Mesothelial cell of epicardium (in vitro differentiated cells): ENCODE measurements around the gene R3HDM4. TPM values are rescaled to one million over a fixed set of nuclear protein-coding genes. Genes with fewer than 3 reads are reported as not detected.

Experiments used
- DNase-seq, 2 experiments: peaks; one replicate each; pipeline ENCODE4 v3.0.0; 2021; ENCODE audit warnings: low spot score in 2 of 2; ENCODE audit not compliant: unreplicated experiment in 2 of 2
- H3K27ac Mint-ChIP-seq: 2 replicates; pipeline ENCODE4 v1.8.0; 2021; ENCODE audit warnings: mixed read lengths
- H3K27me3 Mint-ChIP-seq: 2 replicates; pipeline ENCODE4 v1.8.0; 2021; ENCODE audit warnings: low read depth, mixed read lengths
- H3K36me3 Mint-ChIP-seq: 2 replicates; pipeline ENCODE4 v1.8.0; 2021; ENCODE audit warnings: mixed read lengths
- H3K4me1 Mint-ChIP-seq: 2 replicates; pipeline ENCODE4 v1.8.0; 2021; ENCODE audit warnings: mixed read lengths
- H3K4me3 Mint-ChIP-seq: 2 replicates; pipeline ENCODE4 v1.8.0; 2021; ENCODE audit warnings: mild to moderate bottlenecking, moderate library complexity, mixed read lengths
- H3K9me3 Mint-ChIP-seq: 2 replicates; pipeline ENCODE4 v1.8.0; 2021; ENCODE audit warnings: mixed read lengths
- total RNA-seq: library from RNA; stranded (reverse); gene quantifications from 3 replicates; pipeline ENCODE4 v1.2.1, GENCODE V29; 2021
- TF ChIP-seq, protein P1 (sequence below): fragments of 200-600 bp; sonication (generic); IDR thresholded peaks from one replicate; pipeline ENCODE4 v1.5.0; 2021; ENCODE audit warnings: antibody characterized with exemption; ENCODE audit not compliant: unreplicated experiment

Gene R3HDM4
- total RNA-seq, 1 donor from 2014 or later: 50.5 TPM

DNA sequence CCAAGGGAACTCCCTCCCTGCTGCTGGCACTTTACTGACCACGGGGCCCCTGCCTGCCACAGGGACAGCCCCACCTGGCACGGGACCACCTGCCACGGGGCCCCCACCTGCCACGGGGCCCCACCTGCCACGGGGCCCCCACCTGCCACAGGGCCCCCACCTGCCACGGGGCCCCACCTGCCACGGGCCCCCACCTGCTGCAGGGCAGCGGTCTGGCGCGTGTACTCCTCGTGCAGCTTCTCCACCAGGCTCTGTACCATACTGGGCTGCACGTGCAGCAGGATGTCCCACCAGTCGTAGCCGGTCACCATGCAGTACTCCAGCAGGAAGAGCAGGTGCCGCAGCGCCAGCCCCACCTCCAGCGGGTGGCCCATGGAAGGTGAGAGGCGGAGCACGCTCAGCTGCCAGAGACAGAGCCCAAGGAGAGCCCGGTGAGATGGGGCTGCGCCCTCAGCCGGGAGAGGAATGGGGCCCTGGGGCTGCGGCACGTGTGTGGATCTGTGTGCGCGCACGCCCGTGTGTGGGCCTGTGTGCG lies 36.2 kb downstream of the R3HDM4 start:
- H3K4me3 Mint-ChIP-seq: no peak overlapping the region
- peaks cover 18% of the 10 kb centered on the region for H3K36me3 Mint-ChIP-seq
- no peaks in the 10 kb centered on the region for H3K9me3 Mint-ChIP-seq
- no peak for DNase-seq
- TF ChIP-seq, protein P1, sequence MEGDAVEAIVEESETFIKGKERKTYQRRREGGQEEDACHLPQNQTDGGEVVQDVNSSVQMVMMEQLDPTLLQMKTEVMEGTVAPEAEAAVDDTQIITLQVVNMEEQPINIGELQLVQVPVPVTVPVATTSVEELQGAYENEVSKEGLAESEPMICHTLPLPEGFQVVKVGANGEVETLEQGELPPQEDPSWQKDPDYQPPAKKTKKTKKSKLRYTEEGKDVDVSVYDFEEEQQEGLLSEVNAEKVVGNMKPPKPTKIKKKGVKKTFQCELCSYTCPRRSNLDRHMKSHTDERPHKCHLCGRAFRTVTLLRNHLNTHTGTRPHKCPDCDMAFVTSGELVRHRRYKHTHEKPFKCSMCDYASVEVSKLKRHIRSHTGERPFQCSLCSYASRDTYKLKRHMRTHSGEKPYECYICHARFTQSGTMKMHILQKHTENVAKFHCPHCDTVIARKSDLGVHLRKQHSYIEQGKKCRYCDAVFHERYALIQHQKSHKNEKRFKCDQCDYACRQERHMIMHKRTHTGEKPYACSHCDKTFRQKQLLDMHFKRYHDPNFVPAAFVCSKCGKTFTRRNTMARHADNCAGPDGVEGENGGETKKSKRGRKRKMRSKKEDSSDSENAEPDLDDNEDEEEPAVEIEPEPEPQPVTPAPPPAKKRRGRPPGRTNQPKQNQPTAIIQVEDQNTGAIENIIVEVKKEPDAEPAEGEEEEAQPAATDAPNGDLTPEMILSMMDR: no peak
- no peaks in the 10 kb centered on the region for H3K27me3 Mint-ChIP-seq
- H3K4me1 Mint-ChIP-seq: no peaks in the 10 kb centered on the region
- H3K27ac Mint-ChIP-seq: no peak overlapping the region

DNA sequence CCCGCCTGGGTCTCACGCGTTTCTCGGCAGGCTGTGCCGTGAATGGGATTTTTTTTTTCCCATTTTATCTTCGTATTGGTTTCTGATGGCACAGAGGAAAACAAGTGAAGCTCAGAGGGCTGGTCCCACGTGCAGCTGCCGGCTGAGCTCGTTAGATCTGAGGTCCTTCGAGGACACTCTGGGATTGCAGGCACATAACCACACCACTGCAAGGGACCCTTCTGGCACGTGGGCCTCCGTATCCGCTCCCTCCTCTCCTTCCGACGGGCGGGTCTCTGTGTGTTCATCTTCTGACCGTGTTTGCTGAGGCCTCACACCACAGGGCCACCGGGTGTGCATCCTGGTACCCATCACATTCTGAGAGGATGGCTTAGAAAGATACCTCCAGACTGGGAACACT lies 36.9 kb downstream of the R3HDM4 start:
- Mint-ChIP-seq H3K27ac (no peak overlapping the region), H3K9me3 (no peaks in the 10 kb centered on the region), H3K27me3 (peaks cover 2% of the 10 kb centered on the region), H3K4me1 (peaks cover 2% of the 10 kb centered on the region), H3K36me3 (peaks cover 12% of the 10 kb centered on the region), H3K4me3 (no peak overlapping the region)
- TF ChIP-seq, protein P1: no peak
- DNase-seq: no peak

DNA sequence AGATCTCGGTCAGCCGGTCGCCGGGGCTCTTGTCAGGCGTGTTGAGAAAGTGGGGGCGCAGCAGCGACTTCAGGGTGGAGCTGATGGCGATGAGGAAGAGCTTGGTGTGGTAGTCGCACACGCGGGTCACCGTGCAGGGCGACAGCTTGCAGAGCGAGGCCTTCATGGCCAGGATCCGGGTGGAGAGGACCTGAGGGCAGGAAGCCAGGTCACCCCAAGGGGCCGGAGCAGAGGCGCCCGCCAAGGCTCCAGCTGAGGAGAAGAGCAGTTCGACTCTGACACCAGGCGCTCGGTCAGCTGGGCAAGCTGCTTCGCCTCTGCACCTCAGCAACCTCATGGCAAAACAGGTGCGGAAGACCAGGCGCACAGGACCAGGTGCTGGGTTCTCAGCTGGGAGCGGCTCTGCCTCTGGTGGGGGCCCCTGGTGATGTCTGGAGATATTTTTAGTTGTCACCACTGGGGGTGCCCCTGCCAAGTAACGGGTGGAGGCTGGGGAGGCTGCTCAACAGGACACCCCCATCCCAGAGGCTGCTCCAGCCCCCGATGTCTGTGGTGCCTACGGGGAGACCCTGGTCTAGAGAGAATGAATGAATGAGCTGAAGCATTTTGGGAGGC lies 37.6 kb downstream of the R3HDM4 start:
- no peak overlapping the region for H3K4me3 Mint-ChIP-seq
- peaks cover 2% of the 10 kb centered on the region for H3K4me1 Mint-ChIP-seq
- H3K27me3 Mint-ChIP-seq: peaks cover 2% of the 10 kb centered on the region
- TF ChIP-seq, protein P1: no peak
- no peaks in the 10 kb centered on the region for H3K9me3 Mint-ChIP-seq
- no peak overlapping the region for H3K27ac Mint-ChIP-seq
- DNase-seq: no peak
- H3K36me3 Mint-ChIP-seq: peaks cover 10% of the 10 kb centered on the region

DNA sequence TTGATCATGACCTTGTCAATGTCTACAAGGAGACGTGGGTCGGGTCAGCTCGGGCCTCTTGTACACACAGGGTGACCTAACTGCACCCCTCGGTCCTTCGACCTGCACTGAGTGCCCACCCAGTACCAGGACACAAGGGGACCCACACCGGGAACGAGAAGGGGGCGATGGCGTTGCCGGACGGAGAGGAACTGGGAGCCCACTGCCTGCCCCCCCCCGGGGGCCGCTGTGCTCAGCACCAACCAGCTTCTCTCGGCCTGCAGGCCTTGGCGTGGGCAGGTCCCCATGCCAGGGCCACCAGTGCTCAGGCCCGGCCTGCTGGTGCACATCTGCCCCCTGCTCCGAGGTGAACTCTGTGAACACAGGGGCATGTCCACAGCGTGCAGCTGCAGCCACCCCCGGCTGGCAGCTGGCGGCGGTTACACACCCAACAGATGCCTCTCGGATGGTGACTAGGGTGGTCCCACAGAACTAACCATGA lies 39.4 kb downstream of the R3HDM4 start:
- H3K4me1 Mint-ChIP-seq: peaks cover 2% of the 10 kb centered on the region
- DNase-seq: no peak
- no peak overlapping the region for H3K27ac Mint-ChIP-seq
- TF ChIP-seq, protein P1: no peak
- H3K36me3 Mint-ChIP-seq: peaks cover 11% of the 10 kb centered on the region
- H3K9me3 Mint-ChIP-seq: no peaks in the 10 kb centered on the region
- no peak overlapping the region for H3K4me3 Mint-ChIP-seq
- H3K27me3 Mint-ChIP-seq: peaks cover 2% of the 10 kb centered on the region

DNA sequence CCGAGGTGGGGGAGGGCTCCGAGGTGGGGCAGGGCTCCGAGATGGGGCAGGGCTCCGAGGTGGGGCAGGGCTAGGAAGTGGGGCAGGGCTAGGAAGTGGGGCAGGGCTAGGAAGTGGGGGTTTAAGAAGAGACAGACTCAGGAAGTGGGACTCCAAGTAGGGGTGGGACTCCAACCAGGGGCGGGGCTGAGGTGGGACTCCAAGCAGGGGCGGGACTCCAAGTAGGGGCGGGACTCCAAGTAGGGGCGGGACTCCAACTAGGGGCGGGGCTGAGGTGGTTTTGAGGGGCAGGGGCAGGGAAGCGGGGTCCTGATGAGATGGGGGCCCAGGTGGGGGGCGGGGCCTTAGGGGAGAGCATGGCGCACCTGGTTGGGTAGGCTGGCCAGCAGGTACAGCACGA lies 39.9 kb downstream of the R3HDM4 start:
- Mint-ChIP-seq H3K4me3 (no peak overlapping the region), H3K27me3 (peaks cover 2% of the 10 kb centered on the region)
- DNase-seq: no peak

More for the DNA sequence above, 39.9 kb downstream of the R3HDM4 start:
- no peak overlapping the region for H3K27ac Mint-ChIP-seq
- TF ChIP-seq, protein P1: no peak
- peaks cover 13% of the 10 kb centered on the region for H3K36me3 Mint-ChIP-seq
- H3K9me3 Mint-ChIP-seq: no peaks in the 10 kb centered on the region
- H3K4me1 Mint-ChIP-seq: peaks cover 2% of the 10 kb centered on the region
